Neural progenitor cell (in vitro differentiated cells): Measurements from ENCODE around the gene LTBP1.

Experiments used
- EZH2 ChIP-seq: fragments of 200-600 bp; sonication (generic); IDR thresholded peaks from 2 replicates; pipeline ENCODE4 v1.6.1; 2017; ENCODE audit warnings: antibody characterized with exemption, mild to moderate bottlenecking, moderate library complexity
- TF ChIP-seq, protein P1 (sequence below): fragments of 200-600 bp; sonication (generic); IDR thresholded peaks from 2 replicates; pipeline ENCODE4 v1.5.1; 2017; ENCODE audit warnings: antibody characterized with exemption, mild to moderate bottlenecking

DNA sequence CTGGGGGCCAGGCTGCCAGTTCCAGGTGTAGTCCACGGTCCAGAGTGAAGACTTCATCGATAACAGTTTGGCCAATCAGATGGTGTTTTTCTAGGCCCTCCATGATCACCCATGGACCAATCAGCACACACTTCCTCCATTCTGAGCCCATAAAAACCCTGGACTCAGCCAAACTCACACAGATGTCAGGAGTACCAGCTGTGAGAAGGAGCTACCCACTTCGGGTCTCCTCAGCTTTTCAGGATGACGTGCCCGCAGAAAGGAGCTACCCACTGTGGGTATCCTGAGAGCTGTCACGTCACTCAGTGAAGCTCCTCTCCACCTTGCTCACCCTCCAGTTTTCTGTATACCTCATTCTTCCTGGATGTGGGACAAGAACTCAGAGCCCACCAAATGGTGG is 319.7 kb downstream of the LTBP1 start:
- TF ChIP-seq, protein P1, sequence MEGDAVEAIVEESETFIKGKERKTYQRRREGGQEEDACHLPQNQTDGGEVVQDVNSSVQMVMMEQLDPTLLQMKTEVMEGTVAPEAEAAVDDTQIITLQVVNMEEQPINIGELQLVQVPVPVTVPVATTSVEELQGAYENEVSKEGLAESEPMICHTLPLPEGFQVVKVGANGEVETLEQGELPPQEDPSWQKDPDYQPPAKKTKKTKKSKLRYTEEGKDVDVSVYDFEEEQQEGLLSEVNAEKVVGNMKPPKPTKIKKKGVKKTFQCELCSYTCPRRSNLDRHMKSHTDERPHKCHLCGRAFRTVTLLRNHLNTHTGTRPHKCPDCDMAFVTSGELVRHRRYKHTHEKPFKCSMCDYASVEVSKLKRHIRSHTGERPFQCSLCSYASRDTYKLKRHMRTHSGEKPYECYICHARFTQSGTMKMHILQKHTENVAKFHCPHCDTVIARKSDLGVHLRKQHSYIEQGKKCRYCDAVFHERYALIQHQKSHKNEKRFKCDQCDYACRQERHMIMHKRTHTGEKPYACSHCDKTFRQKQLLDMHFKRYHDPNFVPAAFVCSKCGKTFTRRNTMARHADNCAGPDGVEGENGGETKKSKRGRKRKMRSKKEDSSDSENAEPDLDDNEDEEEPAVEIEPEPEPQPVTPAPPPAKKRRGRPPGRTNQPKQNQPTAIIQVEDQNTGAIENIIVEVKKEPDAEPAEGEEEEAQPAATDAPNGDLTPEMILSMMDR: no peak
- no peak for TF ChIP-seq EZH2
